ENCODE data around the gene RFX1.

DNA sequence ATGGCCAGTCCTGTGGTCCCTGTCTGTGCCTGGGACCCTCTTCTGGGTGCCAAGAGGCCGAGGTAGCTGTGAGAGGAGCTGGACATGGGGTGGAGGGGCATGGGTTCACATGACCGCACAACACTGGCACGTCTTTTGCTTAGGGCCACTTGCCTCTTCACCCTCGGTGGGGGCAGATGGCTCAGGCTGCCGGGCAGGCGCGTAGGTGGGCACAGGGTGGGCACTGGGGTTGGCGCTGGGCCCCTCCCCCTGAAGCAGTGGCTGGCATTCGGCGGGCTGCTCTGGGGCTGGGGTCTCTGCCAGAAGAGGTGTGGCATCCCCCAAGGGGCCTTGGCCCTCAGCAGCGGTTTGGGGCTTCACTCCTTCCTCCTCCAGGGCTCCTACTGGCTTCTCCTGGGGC is 47.4 kb upstream of the RFX1 start:
- TF ChIP-seq, protein P1, sequence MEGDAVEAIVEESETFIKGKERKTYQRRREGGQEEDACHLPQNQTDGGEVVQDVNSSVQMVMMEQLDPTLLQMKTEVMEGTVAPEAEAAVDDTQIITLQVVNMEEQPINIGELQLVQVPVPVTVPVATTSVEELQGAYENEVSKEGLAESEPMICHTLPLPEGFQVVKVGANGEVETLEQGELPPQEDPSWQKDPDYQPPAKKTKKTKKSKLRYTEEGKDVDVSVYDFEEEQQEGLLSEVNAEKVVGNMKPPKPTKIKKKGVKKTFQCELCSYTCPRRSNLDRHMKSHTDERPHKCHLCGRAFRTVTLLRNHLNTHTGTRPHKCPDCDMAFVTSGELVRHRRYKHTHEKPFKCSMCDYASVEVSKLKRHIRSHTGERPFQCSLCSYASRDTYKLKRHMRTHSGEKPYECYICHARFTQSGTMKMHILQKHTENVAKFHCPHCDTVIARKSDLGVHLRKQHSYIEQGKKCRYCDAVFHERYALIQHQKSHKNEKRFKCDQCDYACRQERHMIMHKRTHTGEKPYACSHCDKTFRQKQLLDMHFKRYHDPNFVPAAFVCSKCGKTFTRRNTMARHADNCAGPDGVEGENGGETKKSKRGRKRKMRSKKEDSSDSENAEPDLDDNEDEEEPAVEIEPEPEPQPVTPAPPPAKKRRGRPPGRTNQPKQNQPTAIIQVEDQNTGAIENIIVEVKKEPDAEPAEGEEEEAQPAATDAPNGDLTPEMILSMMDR (IDR thresholded peaks at IDR 0.05) = no peak
- TF ChIP-seq POLR2A (IDR thresholded peaks at IDR 0.05) = no peak
